T follicular helper cell (primary cell): ENCODE data around the gene RAB11A.

Source experiments
- DNase-seq: peaks from one replicate; pipeline ENCODE4 v3.0.0-alpha.2; 2020; ENCODE audit warnings: low read depth

Gene RAB11A

DNA sequence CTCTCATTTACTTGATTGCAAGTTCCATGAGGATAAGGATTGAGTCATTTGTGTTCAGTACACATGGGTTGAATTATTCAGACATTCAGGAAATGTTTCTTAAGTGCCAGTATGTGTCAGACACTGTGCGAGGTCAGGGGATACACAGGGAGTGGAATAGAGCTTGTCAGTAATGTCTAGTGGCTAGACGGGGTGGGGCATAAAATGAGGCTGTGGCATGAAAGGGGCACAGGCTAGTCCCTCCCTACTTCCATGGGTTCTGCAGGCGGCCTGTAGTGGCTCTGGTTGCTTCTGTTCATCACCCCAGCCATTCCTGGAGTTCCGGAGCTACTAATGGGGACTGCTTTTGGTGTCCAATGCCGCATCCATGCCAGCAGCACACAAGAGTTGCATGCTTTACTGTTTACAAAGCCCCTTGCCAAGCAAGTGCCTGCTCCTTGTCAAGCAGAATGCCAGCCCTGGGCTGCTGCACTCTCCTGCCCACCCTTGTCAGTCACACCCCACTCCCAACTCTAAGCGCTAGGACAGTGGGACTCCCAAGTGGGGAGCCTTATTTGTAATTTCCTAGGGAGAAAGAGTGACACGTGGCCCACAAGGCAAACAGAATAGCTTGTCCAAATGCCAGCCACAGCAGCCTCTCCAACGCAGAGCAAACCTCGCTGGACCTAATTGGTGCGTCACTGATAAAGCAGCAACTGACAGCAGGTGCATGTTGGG, 70.8 kb downstream of the RAB11A start:
- DNase-seq: no peak

DNA sequence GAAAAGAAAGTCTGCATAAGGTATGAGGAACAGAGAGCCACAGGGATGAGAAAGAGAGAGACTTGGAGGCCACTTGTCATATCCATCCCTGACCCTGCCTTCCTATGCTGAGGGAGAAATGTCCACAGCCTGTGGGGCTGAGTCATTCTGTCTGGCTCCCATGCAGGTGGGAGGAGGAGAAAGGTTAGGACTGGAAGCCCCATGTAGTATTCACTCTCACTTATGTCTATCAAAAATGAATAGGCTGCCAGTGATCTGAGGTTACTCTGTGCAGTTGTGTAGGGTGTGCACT, 71.3 kb downstream of the RAB11A start:
- no peak for DNase-seq
